ENCODE data around the gene RAB18. TPM values are rescaled to one million over a fixed set of nuclear protein-coding genes. Genes with fewer than 3 reads are reported as not detected.

The RAB18 gene
- total RNA-seq, 4 donors from 2014 or later, result 46.0 to 51.6 (median 47.1) TPM

DNA sequence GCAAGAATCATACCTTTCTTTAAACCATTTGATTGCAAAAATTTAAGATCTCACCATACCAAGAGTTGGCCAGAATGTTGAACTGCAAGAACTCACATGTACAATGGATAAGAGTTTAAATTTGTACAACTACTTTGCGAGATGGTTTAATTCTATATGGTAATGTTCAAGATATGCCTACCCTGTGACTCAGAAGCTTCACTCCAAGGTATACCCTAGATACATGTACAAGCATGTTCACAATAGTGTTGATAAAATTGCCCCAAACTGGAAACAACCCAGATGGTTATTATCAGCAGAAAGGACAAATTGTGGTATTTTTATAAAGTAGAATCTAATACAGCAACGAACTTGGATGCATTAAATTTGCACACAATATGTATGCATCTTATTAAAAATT is 25.1 kb upstream of the RAB18 start:
- DNase-seq, result no peak
- no peak for ATAC-seq
- no peaks in the 10 kb centered on the region for H3K36me3 ChIP-seq
- no peaks in the 10 kb centered on the region for H3K27me3 ChIP-seq
- H3K27ac ChIP-seq, result no peak overlapping the region
- H3K4me3 ChIP-seq, result no peak overlapping the region
- no peaks in the 10 kb centered on the region for H3K9me3 ChIP-seq
- in situ Hi-C loops (cut with MboI; ENCODE audit: low sequenced_read_pairs in 4 of 4) (no loop called here), intact Hi-C loops (cut with DNase I; ENCODE audit: low total_unique reads) (no loop called here)
- H3K4me1 ChIP-seq, result no peaks in the 10 kb centered on the region
- no peak for TF ChIP-seq POLR2A (IDR thresholded peaks at IDR 0.05)
- TF ChIP-seq, protein P1, sequence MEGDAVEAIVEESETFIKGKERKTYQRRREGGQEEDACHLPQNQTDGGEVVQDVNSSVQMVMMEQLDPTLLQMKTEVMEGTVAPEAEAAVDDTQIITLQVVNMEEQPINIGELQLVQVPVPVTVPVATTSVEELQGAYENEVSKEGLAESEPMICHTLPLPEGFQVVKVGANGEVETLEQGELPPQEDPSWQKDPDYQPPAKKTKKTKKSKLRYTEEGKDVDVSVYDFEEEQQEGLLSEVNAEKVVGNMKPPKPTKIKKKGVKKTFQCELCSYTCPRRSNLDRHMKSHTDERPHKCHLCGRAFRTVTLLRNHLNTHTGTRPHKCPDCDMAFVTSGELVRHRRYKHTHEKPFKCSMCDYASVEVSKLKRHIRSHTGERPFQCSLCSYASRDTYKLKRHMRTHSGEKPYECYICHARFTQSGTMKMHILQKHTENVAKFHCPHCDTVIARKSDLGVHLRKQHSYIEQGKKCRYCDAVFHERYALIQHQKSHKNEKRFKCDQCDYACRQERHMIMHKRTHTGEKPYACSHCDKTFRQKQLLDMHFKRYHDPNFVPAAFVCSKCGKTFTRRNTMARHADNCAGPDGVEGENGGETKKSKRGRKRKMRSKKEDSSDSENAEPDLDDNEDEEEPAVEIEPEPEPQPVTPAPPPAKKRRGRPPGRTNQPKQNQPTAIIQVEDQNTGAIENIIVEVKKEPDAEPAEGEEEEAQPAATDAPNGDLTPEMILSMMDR (IDR thresholded peaks at IDR 0.05 in 4 of 5, conservative IDR thresholded peaks at IDR 0.05 in 1 of 5), result no peak

DNA sequence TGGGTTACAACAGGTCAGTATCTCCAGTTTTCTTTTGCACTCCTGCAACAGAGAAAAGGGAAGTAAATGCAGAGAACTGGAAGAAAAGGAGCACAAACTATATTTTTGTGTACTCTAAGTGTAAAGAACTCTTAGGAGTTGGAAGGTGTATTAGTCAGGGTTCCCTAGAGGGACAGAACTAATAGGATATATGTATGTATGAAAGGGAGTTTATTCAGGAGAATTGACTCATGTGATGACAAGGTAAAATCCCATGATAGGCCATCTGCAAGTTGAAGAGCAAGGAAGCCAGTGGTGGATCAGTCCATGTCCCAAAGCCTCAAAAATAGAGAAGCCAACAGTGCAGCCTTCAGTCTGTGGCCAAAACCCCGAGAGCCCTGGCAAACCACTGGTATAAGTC is 22.6 kb upstream of the RAB18 start:
- H3K27ac ChIP-seq, result no peak overlapping the region

DNA sequence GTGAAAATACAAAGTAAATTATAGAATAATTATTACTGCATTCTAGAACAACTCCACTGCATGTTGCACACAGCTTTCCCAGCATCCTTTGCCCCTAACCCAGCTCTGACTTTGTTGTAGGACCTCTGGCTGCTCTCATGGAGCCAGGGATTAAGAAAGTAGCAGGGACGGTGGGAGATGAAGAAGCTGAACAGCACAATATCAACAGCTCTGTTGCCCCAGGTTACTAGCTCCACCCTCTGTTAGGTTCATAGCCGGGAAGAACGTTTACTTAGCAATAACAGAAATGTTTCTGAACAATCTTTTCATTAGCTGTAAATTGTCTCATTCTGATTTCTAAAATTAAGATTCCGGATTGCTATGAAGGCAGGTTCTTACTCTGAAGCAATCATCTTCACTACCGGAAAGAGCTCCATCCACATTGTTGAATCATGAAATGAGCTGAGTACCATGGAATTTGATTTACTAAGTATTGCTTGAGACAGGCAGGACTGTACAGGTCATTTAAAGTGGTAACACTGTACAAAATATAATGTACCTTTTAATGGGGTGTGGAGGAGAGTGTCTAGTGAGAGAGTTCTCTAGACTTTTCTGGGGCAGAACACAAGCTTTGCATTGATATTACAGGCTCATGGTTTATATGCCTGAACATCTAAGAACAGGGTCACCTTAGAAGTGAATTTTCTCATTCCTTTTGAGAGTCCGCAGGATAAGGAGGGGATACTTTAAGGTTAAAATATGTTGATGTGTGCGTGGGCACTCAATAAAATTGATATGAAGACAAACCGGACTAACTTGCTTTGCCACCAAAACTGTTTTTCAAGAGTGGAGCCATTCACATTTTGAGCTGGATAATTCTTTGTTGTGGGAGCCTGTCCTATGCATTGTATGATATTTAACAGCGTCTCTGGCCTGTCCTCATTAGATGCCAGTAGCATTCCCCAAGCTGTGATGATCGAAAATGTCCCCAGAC is 20.8 kb upstream of the RAB18 start:
- Histone ChIP-seq H3K4me3 (no peak overlapping the region), H3K27ac (no peak overlapping the region), H3K9me3 (no peaks in the 10 kb centered on the region), H3K4me1 (no peaks in the 10 kb centered on the region), H3K27me3 (peaks cover 0 to 5% (median 0%) of the 10 kb centered on the region in 3 donors), H3K36me3 (no peaks in the 10 kb centered on the region)
- in situ Hi-C loops (cut with MboI; ENCODE audit: low sequenced_read_pairs in 4 of 4), result no loop called here
- no peak for ATAC-seq
- no peak for DNase-seq
- intact Hi-C loops (cut with DNase I; ENCODE audit: low total_unique reads), result no loop called here
- TF ChIP-seq, protein P1 (IDR thresholded peaks at IDR 0.05 in 4 of 5, conservative IDR thresholded peaks at IDR 0.05 in 1 of 5), result no peak
- TF ChIP-seq POLR2A (IDR thresholded peaks at IDR 0.05), result no peak

More for the DNA sequence above, 22.6 kb upstream of the RAB18 start:
- intact Hi-C loops (cut with DNase I; ENCODE audit: low total_unique reads), result no loop called here
- no peak for DNase-seq
- no peak overlapping the region for H3K4me3 ChIP-seq
- H3K36me3 ChIP-seq, result no peaks in the 10 kb centered on the region
- no peak for ATAC-seq
- in situ Hi-C loops (cut with MboI; ENCODE audit: low sequenced_read_pairs in 4 of 4), result no loop called here
- H3K4me1 ChIP-seq, result no peaks in the 10 kb centered on the region
- no peaks in the 10 kb centered on the region for H3K9me3 ChIP-seq
- H3K27me3 ChIP-seq, result no peaks in the 10 kb centered on the region
- TF ChIP-seq, protein P1 (IDR thresholded peaks at IDR 0.05 in 4 of 5, conservative IDR thresholded peaks at IDR 0.05 in 1 of 5), result no peak
- TF ChIP-seq POLR2A (IDR thresholded peaks at IDR 0.05), result no peak

DNA sequence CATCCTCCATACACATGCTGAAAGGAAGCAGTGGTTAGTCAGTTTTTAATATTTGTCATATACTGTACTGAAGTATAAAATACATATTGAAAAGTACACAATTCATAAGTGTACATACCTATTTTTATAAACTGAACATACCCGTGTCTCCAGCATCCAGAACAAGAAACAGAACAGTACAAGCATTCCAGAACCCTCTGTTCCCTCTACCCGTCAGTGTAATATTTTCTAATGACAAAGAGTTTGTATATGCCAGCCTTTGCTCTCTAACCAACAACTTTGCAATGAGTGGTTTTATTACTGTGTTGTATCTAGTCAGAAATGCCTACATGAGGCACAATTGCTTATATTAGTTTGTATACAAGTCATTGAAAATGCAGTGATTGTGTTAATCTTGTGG is 18.7 kb upstream of the RAB18 start:
- H3K4me1 ChIP-seq, result no peaks in the 10 kb centered on the region
- DNase-seq (no peak), ATAC-seq (no peak)
- H3K9me3 ChIP-seq, result no peaks in the 10 kb centered on the region
- H3K27ac ChIP-seq, result no peak overlapping the region
- TF ChIP-seq, protein P1 (IDR thresholded peaks at IDR 0.05 in 4 of 5, conservative IDR thresholded peaks at IDR 0.05 in 1 of 5), result no peak
- TF ChIP-seq POLR2A (IDR thresholded peaks at IDR 0.05), result no peak
- in situ Hi-C loops (cut with MboI; ENCODE audit: low sequenced_read_pairs in 4 of 4) (no loop called here), intact Hi-C loops (cut with DNase I; ENCODE audit: low total_unique reads) (no loop called here)
- peaks cover 0 to 5% (median 0%) of the 10 kb centered on the region in 3 donors for H3K27me3 ChIP-seq
- H3K4me3 ChIP-seq, result no peak overlapping the region
- no peaks in the 10 kb centered on the region for H3K36me3 ChIP-seq

Measured in gastrocnemius medialis (tissue), 4 donors.